MCF 10A (cell line): ENCODE data around the gene DUSP11. TPM values are rescaled to one million over a fixed set of nuclear protein-coding genes. Genes with fewer than 3 reads are reported as not detected.
"Not testable (repeated sequence)": the region's sequence is repeated elsewhere in the genome, so short reads cannot be mapped to it uniquely, and the experiment has no call there.

Source experiments
- BruUV-seq: library from RNA; stranded (reverse); fragments of 400-500 nt; replicated peaks from 2 replicates; lab custom pipeline; 2021; lab: Mats Ljungman, UMichigan
- CTCF ChIA-PET: fragments of 300-600 bp; sonication (Branson Sonifier 250); formaldehyde crosslinking; extraction: SDS; loops from one replicate; lab custom pipeline; 2021; ENCODE audit warnings: antibody characterized with exemption, inconsistent platforms; lab: Yijun Ruan, JAX
- POLR2A ChIA-PET: fragments of 300-600, 350-650 bp; sonication (Branson Sonifier 250); formaldehyde crosslinking; extraction: SDS; loops from one replicate; lab custom pipeline; 2020; ENCODE audit warnings: antibody characterized with exemption, inconsistent platforms; lab: Yijun Ruan, JAX
- DNase-seq: peaks from one replicate; pipeline ENCODE4 v3.0.0-alpha.2; 2018; ENCODE audit not compliant: unreplicated experiment
- H3K27ac Mint-ChIP-seq: one replicate; pipeline ENCODE4 v1.8.0; 2022; ENCODE audit warnings: mild to moderate bottlenecking, low read depth, mixed read lengths; ENCODE audit not compliant: unreplicated experiment
- H3K27me3 Mint-ChIP-seq: one replicate; pipeline ENCODE4 v1.8.0; 2022; ENCODE audit warnings: mixed read lengths; ENCODE audit not compliant: insufficient read depth, unreplicated experiment
- H3K36me3 Mint-ChIP-seq: one replicate; pipeline ENCODE4 v1.8.0; 2022; ENCODE audit warnings: mild to moderate bottlenecking, moderate library complexity, mixed read lengths; ENCODE audit not compliant: insufficient read depth, unreplicated experiment
- H3K4me1 Mint-ChIP-seq: one replicate; pipeline ENCODE4 v1.8.0; 2022; ENCODE audit warnings: mixed read lengths; ENCODE audit not compliant: insufficient read depth, unreplicated experiment
- H3K4me3 Mint-ChIP-seq: one replicate; pipeline ENCODE4 v1.8.0; 2022; ENCODE audit warnings: mild to moderate bottlenecking, moderate library complexity, mixed read lengths; ENCODE audit not compliant: unreplicated experiment
- H3K9me3 Mint-ChIP-seq: one replicate; pipeline ENCODE4 v1.8.0; 2022; ENCODE audit warnings: mixed read lengths; ENCODE audit not compliant: unreplicated experiment
- CTCF ChIP-seq: fragments of 200-600 bp; IDR thresholded peaks from one replicate; pipeline ENCODE4 v1.8.0; 2022; ENCODE audit warnings: antibody characterized with exemption, mild to moderate bottlenecking; ENCODE audit not compliant: unreplicated experiment
- intact Hi-C: fragments of 100-400 bp; cut with micrococcal nuclease; formaldehyde crosslinking; loops from 2 replicates; pipeline ENCODE4 v1.14.1; 2022
- total RNA-seq: library from RNA; stranded (reverse); gene quantifications from 2 replicates; pipeline ENCODE4 v1.2.3, GENCODE V29; 2022

Gene DUSP11
- total RNA-seq, 1 experiment from 2014 or later = 45.0 TPM

- H3K27me3 Mint-ChIP-seq = no peaks in the 10 kb centered on the region
- POLR2A ChIA-PET = interaction anchor here (0.8 to 1.7 kb wide), 3 partner anchors 9 to 76 kb away, joined by 3 to 5 read pairs (median 4); no protein-coding TSS in a partner anchor
- intact Hi-C loops = no loop called here
- no peak overlapping the region for H3K27ac Mint-ChIP-seq
- no peak for DNase-seq
- H3K4me3 Mint-ChIP-seq = no peak overlapping the region
- no TSS peak for BruUV-seq
- H3K36me3 Mint-ChIP-seq = peaks cover 99% of the 10 kb centered on the region
- TF ChIP-seq CTCF = no peak
- H3K4me1 Mint-ChIP-seq = peaks cover 9% of the 10 kb centered on the region
- H3K9me3 Mint-ChIP-seq = no peaks in the 10 kb centered on the region
- CTCF ChIA-PET = interaction anchor here (0.8 kb wide), 1 partner anchor 86 kb away, joined by 3 read pairs; no protein-coding TSS in a partner anchor
These were observed 15.0 kb downstream of the DUSP11 start for GRCh38 chr2:73764945-73765344.

GRCh38 chr2:73762571-73762970, 17.3 kb downstream of the DUSP11 start:
- no TSS peak for BruUV-seq
- no peak for TF ChIP-seq CTCF
- no peak overlapping the region for H3K4me3 Mint-ChIP-seq
- H3K27me3 Mint-ChIP-seq = no peaks in the 10 kb centered on the region
- no peak for DNase-seq
- no peaks in the 10 kb centered on the region for H3K9me3 Mint-ChIP-seq
- CTCF ChIA-PET = no interaction called here
- intact Hi-C loops = no loop called here
- H3K36me3 Mint-ChIP-seq = peaks cover 91% of the 10 kb centered on the region
- peaks cover 3% of the 10 kb centered on the region for H3K4me1 Mint-ChIP-seq
- POLR2A ChIA-PET = interaction anchor here (0.7 to 1.5 kb wide), 3 partner anchors 14 to 19 kb away, joined by 3 to 6 read pairs (median 3); partner anchors contain the start of gene DUSP11
- H3K27ac Mint-ChIP-seq = no peak overlapping the region

GRCh38 chr2:73759904-73760303, 20.0 kb downstream of the DUSP11 start:
- BruUV-seq = no TSS peak
- ChIA-PET POLR2A (interaction anchor here (0.8 to 1.2 kb wide), 4 partner anchors 9 to 64 kb away, joined by 3 to 4 read pairs (median 3); no protein-coding TSS in a partner anchor), CTCF (interaction anchor here (0.6 to 1.7 kb wide), 4 partner anchors 13 to 294 kb away, joined by 3 to 4 read pairs (median 3); no protein-coding TSS in a partner anchor)
- Mint-ChIP-seq H3K36me3 (peaks cover 90% of the 10 kb centered on the region), H3K27ac (no peak overlapping the region), H3K9me3 (no peaks in the 10 kb centered on the region), H3K4me1 (no peaks in the 10 kb centered on the region), H3K27me3 (no peaks in the 10 kb centered on the region), H3K4me3 (no peak overlapping the region)
- intact Hi-C loops = no loop called here
- DNase-seq = no peak
- no peak for TF ChIP-seq CTCF

- no peak for DNase-seq
- CTCF ChIA-PET = interaction anchor here (0.6 to 1.7 kb wide), 5 partner anchors 12 to 295 kb away, joined by 3 to 8 read pairs (median 3); no protein-coding TSS in a partner anchor
- intact Hi-C loops = no loop called here
These were observed 20.6 kb downstream of the DUSP11 start for GRCh38 chr2:73759285-73759764.

GRCh38 chr2:73754332-73754731, 25.6 kb downstream of the DUSP11 start:
- H3K27ac Mint-ChIP-seq, H3K27me3 Mint-ChIP-seq, DNase-seq, BruUV-seq, H3K9me3 Mint-ChIP-seq, H3K4me1 Mint-ChIP-seq, H3K4me3 Mint-ChIP-seq: not testable (repeated sequence)
- POLR2A ChIA-PET = interaction anchor here (0.5 kb wide), 1 partner anchor 423 kb away, joined by 3 read pairs; no protein-coding TSS in a partner anchor
- CTCF ChIA-PET = interaction anchor here (0.6 to 1.1 kb wide), 2 partner anchors 15 to 25 kb away, joined by 3 to 4 read pairs; no protein-coding TSS in a partner anchor
- intact Hi-C loops = loop anchor here (1.0 to 2.0 kb wide), 2 partner anchors 26 to 70 kb away; partner anchors contain the start of gene DUSP11
- peaks cover 52% of the 10 kb centered on the region for H3K36me3 Mint-ChIP-seq

More at GRCh38 chr2:73759285-73759764, 20.6 kb downstream of the DUSP11 start:
- POLR2A ChIA-PET = interaction anchor here (0.8 kb wide), 1 partner anchor 65 kb away, joined by 3 read pairs; no protein-coding TSS in a partner anchor
- no peaks in the 10 kb centered on the region for H3K9me3 Mint-ChIP-seq
- peaks cover 3% of the 10 kb centered on the region for H3K4me1 Mint-ChIP-seq
- peaks cover 84% of the 10 kb centered on the region for H3K36me3 Mint-ChIP-seq
- no peak overlapping the region for H3K4me3 Mint-ChIP-seq
- TF ChIP-seq CTCF = no peak
- H3K27me3 Mint-ChIP-seq = no peaks in the 10 kb centered on the region
- H3K27ac Mint-ChIP-seq = no peak overlapping the region
- no TSS peak for BruUV-seq
